Activated T-helper 1 cell treated with anti-CD3 and anti-CD28 coated beads, Interleukin-12 subunit alpha, Interleukin-12 subunit beta, Interleukin-2, Interleukin-4 antibody, amounts not matched to agents 30 ng/mL and 10 ng/mL and 1 ng/mL, durations not matched to agents 14 hours and 24 hours and 36 hours (primary cell): ENCODE results near the gene RGS9BP. TPM values are rescaled to one million over a fixed set of nuclear protein-coding genes. Genes with fewer than 3 reads are reported as not detected.
A peak's percentile ranks its signal among the peaks of the same experiment; 100 is the strongest.
"Not testable (repeated sequence)": the region's sequence is repeated elsewhere in the genome, so short reads cannot be mapped to it uniquely, and the experiment has no call there.

ENCODE experiments used
- DNase-seq: peaks from one replicate; pipeline ENCODE4 v3.0.0; 2021; ENCODE audit warnings: low spot score
- H3K27ac Mint-ChIP-seq: one replicate; pipeline ENCODE4 v1.8.0; 2021; ENCODE audit warnings: mild to moderate bottlenecking, mixed read lengths
- H3K27me3 Mint-ChIP-seq: one replicate; pipeline ENCODE4 v1.8.0; 2022; ENCODE audit warnings: mild to moderate bottlenecking, moderate library complexity, mixed read lengths; ENCODE audit not compliant: insufficient read depth
- H3K36me3 Mint-ChIP-seq: one replicate; pipeline ENCODE4 v1.8.0; 2021; ENCODE audit warnings: low read depth, mixed read lengths
- H3K4me1 Mint-ChIP-seq: one replicate; pipeline ENCODE4 v1.8.0; 2021; ENCODE audit warnings: low read depth, mixed read lengths
- H3K4me3 Mint-ChIP-seq: one replicate; pipeline ENCODE4 v1.8.0; 2021; ENCODE audit warnings: mild to moderate bottlenecking, moderate library complexity, mixed read lengths
- H3K9me3 Mint-ChIP-seq: one replicate; pipeline ENCODE4 v1.8.0; 2021; ENCODE audit warnings: mixed read lengths
- intact Hi-C: fragments of 100-400 bp; cut with micrococcal nuclease; formaldehyde crosslinking; loops from one replicate; pipeline ENCODE4 v1.15.1; 2024
- total RNA-seq: library from RNA; stranded (reverse); gene quantifications from 2 replicates; pipeline ENCODE4 v1.2.3, GENCODE V29; 2022

The RGS9BP gene
- total RNA-seq, 1 donor from 2014 or later: not detected

DNA sequence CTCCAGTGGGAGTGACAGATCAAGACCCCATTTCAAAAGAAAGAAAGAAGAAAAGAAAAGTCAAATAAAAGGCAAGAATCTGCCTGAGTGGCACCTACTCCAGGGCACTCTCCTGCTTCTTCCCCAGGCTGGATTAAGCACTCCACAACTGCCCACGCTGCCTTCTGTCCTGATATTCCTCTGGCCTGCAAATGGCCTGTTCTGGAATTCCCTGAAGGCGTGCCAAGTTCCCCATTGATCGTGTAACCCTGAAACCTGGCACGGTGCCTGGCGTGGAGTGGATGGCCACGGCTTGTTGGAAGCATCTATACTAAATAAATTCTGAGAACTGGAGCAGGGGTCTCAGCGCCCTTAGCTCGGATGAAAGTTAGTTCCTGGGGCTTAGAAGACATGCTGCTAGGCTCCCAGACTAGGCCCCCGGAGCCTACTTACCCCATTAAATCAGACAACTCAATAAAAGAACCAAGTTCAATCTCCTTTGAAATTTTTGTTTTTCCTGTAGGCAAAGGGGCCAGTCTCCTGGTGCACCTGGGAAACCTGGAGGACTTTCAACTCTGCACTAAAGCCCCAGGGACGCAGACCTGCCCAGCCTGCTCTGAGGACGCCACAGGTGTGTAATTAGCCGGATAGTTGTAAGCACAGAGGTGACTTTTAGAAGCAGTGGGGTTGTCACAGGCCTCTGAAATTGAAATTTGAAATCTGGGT is 22.6 kb upstream of the RGS9BP start:
- no peak for DNase-seq
- Mint-ChIP-seq H3K27ac (no peak overlapping the region), H3K9me3 (no peaks in the 10 kb centered on the region), H3K36me3 (peaks cover 17% of the 10 kb centered on the region), H3K4me3 (no peak overlapping the region), H3K4me1 (no peaks in the 10 kb centered on the region), H3K27me3 (no peaks in the 10 kb centered on the region)
- intact Hi-C loops: no loop called here

DNA sequence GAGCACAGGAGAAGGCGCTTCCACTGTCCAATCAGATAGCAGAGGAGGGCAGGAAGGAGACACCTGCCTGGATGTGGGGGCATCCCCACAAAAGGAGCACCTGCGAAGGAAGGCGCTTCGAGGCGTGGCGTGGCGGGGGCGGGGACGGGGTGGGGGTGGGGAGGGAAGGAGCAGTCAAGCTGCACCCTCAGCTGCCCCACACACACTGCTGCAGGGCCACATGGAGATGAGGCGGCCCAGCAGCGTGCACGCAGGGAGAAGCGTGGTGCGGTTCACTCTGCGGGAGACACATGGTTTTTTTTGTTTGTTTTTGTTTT is 22.1 kb upstream of the RGS9BP start:
- intact Hi-C loops: no loop called here
- peaks cover 13% of the 10 kb centered on the region for H3K36me3 Mint-ChIP-seq
- H3K4me3 Mint-ChIP-seq: no peak overlapping the region
- H3K4me1 Mint-ChIP-seq: no peaks in the 10 kb centered on the region
- no peak overlapping the region for H3K27ac Mint-ChIP-seq
- no peaks in the 10 kb centered on the region for H3K27me3 Mint-ChIP-seq
- no peaks in the 10 kb centered on the region for H3K9me3 Mint-ChIP-seq
- no peak for DNase-seq

- H3K27me3 Mint-ChIP-seq, H3K4me3 Mint-ChIP-seq, H3K27ac Mint-ChIP-seq, DNase-seq, H3K4me1 Mint-ChIP-seq, H3K36me3 Mint-ChIP-seq, H3K9me3 Mint-ChIP-seq, intact Hi-C loops: not testable (repeated sequence)
These were observed 19.3 kb upstream of the RGS9BP start for GRCh38 chr19:32656379-32656778.

DNA sequence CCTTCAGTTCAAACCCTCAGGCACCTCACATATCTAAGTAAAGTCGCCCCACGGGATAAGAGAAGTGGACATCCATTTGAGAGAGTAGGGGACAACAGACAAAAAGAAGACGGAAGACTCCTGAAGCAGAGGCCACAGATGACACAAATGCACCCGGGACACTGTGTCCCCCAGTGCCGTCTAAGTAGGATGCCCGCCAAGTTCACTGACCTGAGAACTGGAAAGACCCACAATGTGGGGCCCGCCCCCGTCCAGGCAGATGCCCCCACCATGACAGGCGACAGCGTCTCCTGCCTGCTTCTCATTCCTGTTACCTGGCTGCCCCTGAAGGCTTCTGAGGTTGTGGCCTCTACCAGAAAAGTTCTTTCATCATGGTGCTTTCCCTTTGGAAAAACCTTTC is 17.6 kb upstream of the RGS9BP start:
- peaks cover 6% of the 10 kb centered on the region for H3K36me3 Mint-ChIP-seq
- DNase-seq: no peak
- no peaks in the 10 kb centered on the region for H3K27me3 Mint-ChIP-seq
- no peak overlapping the region for H3K27ac Mint-ChIP-seq
- intact Hi-C loops: no loop called here
- no peaks in the 10 kb centered on the region for H3K9me3 Mint-ChIP-seq
- no peaks in the 10 kb centered on the region for H3K4me1 Mint-ChIP-seq
- no peak overlapping the region for H3K4me3 Mint-ChIP-seq

DNA sequence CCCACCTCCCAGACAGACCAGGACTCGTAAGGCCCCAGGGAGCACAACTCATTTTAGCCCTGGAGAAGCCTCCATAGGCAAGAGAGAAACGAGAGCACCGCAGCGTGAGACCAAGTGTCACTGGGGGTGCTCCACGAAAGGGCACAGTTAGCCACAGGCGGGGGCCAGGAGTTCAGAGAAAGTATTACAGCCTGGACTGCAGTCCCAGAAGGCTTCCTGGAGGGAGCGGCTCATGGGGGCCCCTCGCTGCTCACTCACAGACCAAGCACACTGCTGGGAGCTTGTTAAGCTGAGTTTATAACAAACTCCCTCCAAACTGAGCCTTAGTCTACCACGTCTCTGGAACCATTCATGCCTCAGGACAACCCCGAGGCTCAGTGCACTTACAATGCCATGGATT is 17.1 kb upstream of the RGS9BP start:
- H3K4me1 Mint-ChIP-seq: no peaks in the 10 kb centered on the region
- no peak for DNase-seq
- no peaks in the 10 kb centered on the region for H3K27me3 Mint-ChIP-seq
- intact Hi-C loops: no loop called here
- peaks cover 6% of the 10 kb centered on the region for H3K36me3 Mint-ChIP-seq
- no peaks in the 10 kb centered on the region for H3K9me3 Mint-ChIP-seq
- H3K4me3 Mint-ChIP-seq: no peak overlapping the region
- H3K27ac Mint-ChIP-seq: no peak overlapping the region

GRCh38 chr19:32661318-32661717 is 14.3 kb upstream of the RGS9BP start:
- no peak for DNase-seq
- Mint-ChIP-seq H3K36me3 (peaks cover 4% of the 10 kb centered on the region), H3K27ac (no peak overlapping the region), H3K9me3 (no peaks in the 10 kb centered on the region), H3K27me3 (no peaks in the 10 kb centered on the region), H3K4me3 (no peak overlapping the region), H3K4me1 (no peaks in the 10 kb centered on the region)
- intact Hi-C loops: no loop called here

DNA sequence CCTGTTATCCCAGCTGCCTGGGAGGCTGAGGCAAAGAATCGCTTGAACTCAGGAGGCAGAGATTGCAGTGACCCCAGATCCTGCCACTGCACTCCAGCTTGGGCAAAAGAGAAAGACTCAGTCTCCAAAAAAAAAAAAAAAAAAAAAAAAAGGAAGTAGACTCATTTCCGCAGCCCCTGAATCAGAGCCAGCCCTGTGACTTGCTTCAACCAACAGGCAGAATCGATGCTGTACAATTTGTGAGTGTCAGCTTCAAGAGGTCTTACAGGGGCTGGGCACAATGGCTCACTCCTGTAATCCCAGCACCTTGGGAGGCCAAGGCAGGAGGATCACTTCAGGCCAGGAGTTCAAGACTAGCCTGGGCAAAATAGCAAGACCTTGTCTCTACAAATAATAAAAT is 13.5 kb upstream of the RGS9BP start:
- intact Hi-C loops: no loop called here
- Mint-ChIP-seq H3K27me3 (no peaks in the 10 kb centered on the region), H3K4me1 (no peaks in the 10 kb centered on the region), H3K4me3 (no peak overlapping the region), H3K36me3 (peaks cover 3% of the 10 kb centered on the region), H3K9me3 (no peaks in the 10 kb centered on the region), H3K27ac (no peak overlapping the region)
- no peak for DNase-seq

GRCh38 chr19:32666084-32666483 is 9.6 kb upstream of the RGS9BP start:
- DNase-seq: no peak
- peaks cover 13% of the 10 kb centered on the region for H3K4me1 Mint-ChIP-seq
- peaks cover 3% of the 10 kb centered on the region for H3K36me3 Mint-ChIP-seq
- no peaks in the 10 kb centered on the region for H3K27me3 Mint-ChIP-seq
- no peaks in the 10 kb centered on the region for H3K9me3 Mint-ChIP-seq
- H3K27ac Mint-ChIP-seq: no peak overlapping the region
- intact Hi-C loops: no loop called here
- no peak overlapping the region for H3K4me3 Mint-ChIP-seq

- Mint-ChIP-seq H3K27me3 (peaks cover 6% of the 10 kb centered on the region), H3K4me3 (no peak overlapping the region), H3K9me3 (no peaks in the 10 kb centered on the region), H3K27ac (no peak overlapping the region), H3K4me1 (peaks cover 31% of the 10 kb centered on the region), H3K36me3 (peaks cover 3% of the 10 kb centered on the region)
- no peak for DNase-seq
- intact Hi-C loops: no loop called here
These were observed 6.3 kb upstream of the RGS9BP start for GRCh38 chr19:32669310-32669709.

DNA sequence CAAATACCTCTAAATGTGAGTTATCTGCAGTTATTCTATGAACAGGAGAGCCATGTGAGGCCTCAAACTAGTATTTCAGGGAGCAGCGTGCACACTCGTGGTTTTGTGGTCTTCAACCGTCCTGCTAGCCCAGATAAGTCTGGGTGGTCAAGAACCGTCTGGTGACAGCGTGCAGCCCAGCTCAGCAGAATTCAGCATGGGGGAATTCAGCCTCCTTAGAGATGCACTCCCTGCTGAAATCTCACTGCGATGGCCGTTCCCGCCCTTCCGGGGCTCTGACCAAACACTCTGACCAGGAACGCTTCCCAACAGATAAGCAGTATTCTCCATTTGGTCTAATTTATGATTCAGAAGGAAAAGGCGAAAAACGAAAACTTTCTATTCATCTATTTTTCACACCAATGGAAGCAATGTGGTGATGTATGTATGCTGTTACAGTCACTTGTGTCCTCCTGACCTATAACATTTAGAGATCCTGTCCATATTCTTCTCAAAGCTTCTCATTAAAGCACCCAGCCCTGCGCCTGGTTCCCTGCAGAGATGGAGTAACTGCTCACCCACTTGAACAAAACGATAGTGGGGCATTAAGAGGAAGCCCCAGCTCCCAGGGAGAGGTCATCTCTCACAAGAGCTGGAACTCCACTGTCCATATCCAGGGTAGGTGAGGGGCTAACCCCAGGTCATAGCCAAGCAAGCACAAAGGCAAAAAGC is 3.6 kb upstream of the RGS9BP start:
- no peaks in the 10 kb centered on the region for H3K9me3 Mint-ChIP-seq
- no peak for DNase-seq
- no peak overlapping the region for H3K27ac Mint-ChIP-seq
- no peaks in the 10 kb centered on the region for H3K36me3 Mint-ChIP-seq
- intact Hi-C loops: no loop called here
- peaks cover 10% of the 10 kb centered on the region for H3K27me3 Mint-ChIP-seq
- H3K4me3 Mint-ChIP-seq: no peak overlapping the region
- H3K4me1 Mint-ChIP-seq: peaks cover 32% of the 10 kb centered on the region

DNA sequence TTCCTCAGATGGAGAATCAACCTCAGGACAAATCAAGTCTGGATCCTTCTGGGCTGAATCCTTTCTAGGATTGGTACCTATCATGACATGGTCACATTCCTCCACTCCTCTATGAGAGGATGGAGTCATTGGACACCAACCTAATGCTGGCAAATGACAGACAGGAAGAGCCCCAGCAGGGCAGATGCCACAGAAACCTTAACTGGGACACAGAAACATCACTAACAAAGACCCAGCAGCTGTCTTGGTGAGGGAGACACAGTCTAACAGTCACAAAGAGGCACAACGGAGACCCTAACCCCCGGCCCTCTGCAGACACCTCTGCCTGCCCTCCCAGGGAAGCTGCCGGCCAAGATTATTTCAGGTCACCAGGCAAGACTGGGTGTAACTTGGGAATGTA is 2.8 kb upstream of the RGS9BP start:
- peaks cover 38% of the 10 kb centered on the region for H3K4me1 Mint-ChIP-seq
- no peak for DNase-seq
- H3K27ac Mint-ChIP-seq: no peak overlapping the region
- peaks cover 18% of the 10 kb centered on the region for H3K27me3 Mint-ChIP-seq
- intact Hi-C loops: no loop called here
- peak overlapping the region; percentile 89 for H3K4me3 Mint-ChIP-seq
- H3K36me3 Mint-ChIP-seq: no peaks in the 10 kb centered on the region
- no peaks in the 10 kb centered on the region for H3K9me3 Mint-ChIP-seq

DNA sequence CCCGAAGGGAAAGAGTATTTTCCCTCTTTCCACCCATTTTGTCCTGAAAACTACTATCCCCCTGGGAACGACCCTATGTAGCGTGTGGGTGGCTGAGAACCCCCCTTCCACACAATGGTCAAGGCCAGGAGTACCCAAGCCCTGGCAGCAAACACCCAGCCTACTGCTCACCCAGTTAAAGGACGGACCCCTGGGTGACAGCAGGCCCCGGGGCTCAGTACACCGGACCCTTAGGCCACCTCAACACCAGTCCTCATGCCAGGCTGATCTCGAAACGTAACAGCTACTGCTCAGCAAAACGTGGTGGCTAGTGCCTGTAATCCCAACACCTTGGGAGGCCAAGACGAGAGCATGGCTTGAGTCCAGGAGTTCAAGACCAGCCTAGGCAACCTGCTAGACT is 2.1 kb upstream of the RGS9BP start:
- Mint-ChIP-seq H3K4me1 (peaks cover 38% of the 10 kb centered on the region), H3K36me3 (no peaks in the 10 kb centered on the region), H3K27me3 (peaks cover 22% of the 10 kb centered on the region), H3K9me3 (no peaks in the 10 kb centered on the region), H3K4me3 (peak overlapping the region; percentile 89), H3K27ac (no peak overlapping the region)
- no peak for DNase-seq
- intact Hi-C loops: no loop called here

GRCh38 chr19:32674153-32674930 is 1.3 kb upstream of the RGS9BP start:
- Mint-ChIP-seq H3K4me3 (peak overlapping the region; percentile 89), H3K4me1 (peaks cover 36% of the 10 kb centered on the region), H3K36me3 (no peaks in the 10 kb centered on the region), H3K9me3 (no peaks in the 10 kb centered on the region), H3K27ac (peak overlapping the region; percentile 89), H3K27me3 (peaks cover 29% of the 10 kb centered on the region)
- intact Hi-C loops: loop anchor here (2.0 kb wide), 5 partner anchors 76 to 502 kb away; partner anchors contain the start of genes DPY19L3, GPATCH1 and PDCD5
- no peak for DNase-seq
